Aorta (tissue), 5 donors: ENCODE data around the gene POLL. TPM values are rescaled to one million over a fixed set of nuclear protein-coding genes. Genes with fewer than 3 reads are reported as not detected.

Experiments used
- ATAC-seq: fragments of 200-7000 bp; cut with Tn5 transposase; one replicate; pipeline ENCODE4 v1.9.1; 2022; ENCODE audit warnings: moderate library complexity; ENCODE audit not compliant: low FRiP score
- DNase-seq, 2 donors: peaks; one replicate each; pipeline ENCODE4 v3.0.0-alpha.2; 2020
- H3K27ac ChIP-seq, 2 donors: one replicate each; pipeline ENCODE4 v1.5.1; 2013; ENCODE audit warnings: low read length in 2 of 2, mild to moderate bottlenecking in 2 of 2, moderate library complexity in 2 of 2, control low read depth in 1 of 2, inconsistent platforms in 1 of 2, low read depth in 1 of 2
- H3K27me3 ChIP-seq, 2 donors: one replicate each; pipeline ENCODE4 v1.6.1; 2013; ENCODE audit warnings: control low read depth in 1 of 2, low read length in 1 of 2, mild to moderate bottlenecking in 1 of 2, moderate library complexity in 1 of 2; ENCODE audit not compliant: insufficient read depth in 2 of 2, control insufficient read depth in 1 of 2
- H3K36me3 ChIP-seq, 2 donors: one replicate each; pipeline ENCODE4 v1.6.1; 2013; ENCODE audit warnings: control low read depth in 1 of 2, low read length in 1 of 2, mild to moderate bottlenecking in 1 of 2; ENCODE audit not compliant: insufficient read depth in 2 of 2, control insufficient read depth in 1 of 2
- H3K4me1 ChIP-seq, 2 donors: one replicate each; pipeline ENCODE4 v1.6.1; 2013; ENCODE audit warnings: low read length in 2 of 2, control low read depth in 1 of 2, mild to moderate bottlenecking in 1 of 2, moderate library complexity in 1 of 2; ENCODE audit not compliant: insufficient read depth in 2 of 2, control insufficient read depth in 1 of 2
- H3K4me3 ChIP-seq, 2 donors: one replicate each; pipeline ENCODE4 v1.5.1; 2013; ENCODE audit warnings: low read length in 2 of 2, control low read depth in 1 of 2, mild to moderate bottlenecking in 1 of 2
- H3K9me3 ChIP-seq: one replicate; pipeline ENCODE4 v1.6.1; 2013; ENCODE audit warnings: mild to moderate bottlenecking, low read length; ENCODE audit not compliant: control insufficient read depth
- WGBS, 2 donors: extraction: QIAGEN DNeasy Blood & Tissue Kit; methylation state at CpG; one replicate each; pipeline ENCODE4 v1.1.7; 2013; 5-methylcytosine and 5-hydroxymethylcytosine counted together
- intact Hi-C, 2 donors: fragments of 100-400 bp; cut with DNase I; formaldehyde crosslinking; loops; one replicate each; pipeline versions ENCODE4 v1.14.2 to v1.15.0; 2022
- polyA plus RNA-seq, 2 donors: library from polyadenylated mRNA; stranded (reverse); fragments of 200-250 nt; gene quantifications; one replicate each; pipeline ENCODE4 v1.2.3, GENCODE V29; 2013
- total RNA-seq, 2 donors: library from RNA; stranded (reverse); fragmentation: NEBNext Ultra II Directional; extraction: Animal tissue kit (Norgen Biotek cat#: 25700); gene quantifications; one replicate each; pipeline ENCODE4 v1.2.1, GENCODE V29; 2021
- donor health status: healthy with polysubstance abuse.
- donor health status: Bipolar disorder and iron deficiency.
- donor health status: DM: no; HTN: no; CAD: no.
- donor health status: DM: no; HTN: no; CAD: no.
- donor health status: DM: yes; HTN: yes; CAD: no.

POLL gene
- total and polyA plus RNA-seq, 4 donors, result 13.3 to 53.8 (median 24.2) TPM

DNA sequence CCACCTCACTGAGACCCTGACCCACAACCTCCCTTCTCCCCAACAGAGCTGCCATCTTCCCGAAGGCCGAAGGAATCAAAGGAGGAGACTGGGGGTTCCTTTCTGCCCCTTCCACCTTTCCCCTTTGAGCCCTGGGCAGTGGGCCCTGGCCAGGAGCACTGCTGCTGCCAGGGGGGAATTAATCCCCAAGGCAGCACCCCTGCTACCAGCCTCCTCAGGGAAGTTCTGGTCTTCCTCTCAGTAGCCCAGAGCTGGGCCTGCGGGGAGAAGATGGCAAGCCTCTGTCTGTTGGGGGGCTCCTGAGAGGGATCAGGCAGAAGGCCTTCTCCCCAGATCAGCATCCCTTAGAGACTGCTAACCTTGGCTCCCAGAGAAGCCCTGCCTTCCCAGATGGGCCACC, 25.6 kb upstream of the POLL start:
- no peak overlapping the region for H3K4me3 ChIP-seq
- DNase-seq, result no peak
- H3K36me3 ChIP-seq, result peaks cover 2 to 8% of the 10 kb centered on the region in 2 donors
- no peak overlapping the region for H3K27ac ChIP-seq
- H3K27me3 ChIP-seq, result no peaks in the 10 kb centered on the region
- no peaks in the 10 kb centered on the region for H3K9me3 ChIP-seq
- WGBS, 2 donors, result 92 to 95% methylated on average over 3 of the region's 3 CpGs
- intact Hi-C loops, result no loop called here
- H3K4me1 ChIP-seq, result no peaks in the 10 kb centered on the region
- ATAC-seq, result no peak

DNA sequence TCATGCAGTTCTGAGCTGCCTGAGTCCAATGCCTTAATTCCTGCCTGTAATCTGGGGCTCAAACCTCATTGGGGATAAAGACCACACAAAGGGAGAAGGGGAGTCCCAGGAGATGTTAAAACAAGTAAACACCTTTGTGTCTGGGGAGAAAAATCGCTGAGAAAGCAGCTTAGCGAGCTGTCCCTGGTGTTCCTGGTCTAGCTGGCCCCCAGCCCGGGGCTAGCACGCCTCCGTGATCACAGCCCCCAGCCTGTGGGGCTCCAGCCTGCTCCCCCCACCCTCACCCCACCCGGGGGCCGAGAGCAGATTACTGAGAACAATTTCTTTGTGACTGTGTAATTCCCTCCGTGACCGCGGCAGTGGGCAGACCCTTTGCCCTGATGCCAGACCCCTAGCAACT, 24.8 kb upstream of the POLL start:
- DNase-seq (no peak), ATAC-seq (no peak)
- no peaks in the 10 kb centered on the region for H3K27me3 ChIP-seq
- no peaks in the 10 kb centered on the region for H3K4me1 ChIP-seq
- intact Hi-C loops, result no loop called here
- no peak overlapping the region for H3K4me3 ChIP-seq
- H3K9me3 ChIP-seq, result no peaks in the 10 kb centered on the region
- 70 to 75% methylated on average over 10 of the region's 10 CpGs for WGBS, 2 donors
- H3K36me3 ChIP-seq, result peaks cover 2 to 10% of the 10 kb centered on the region in 2 donors
- no peak overlapping the region for H3K27ac ChIP-seq

DNA sequence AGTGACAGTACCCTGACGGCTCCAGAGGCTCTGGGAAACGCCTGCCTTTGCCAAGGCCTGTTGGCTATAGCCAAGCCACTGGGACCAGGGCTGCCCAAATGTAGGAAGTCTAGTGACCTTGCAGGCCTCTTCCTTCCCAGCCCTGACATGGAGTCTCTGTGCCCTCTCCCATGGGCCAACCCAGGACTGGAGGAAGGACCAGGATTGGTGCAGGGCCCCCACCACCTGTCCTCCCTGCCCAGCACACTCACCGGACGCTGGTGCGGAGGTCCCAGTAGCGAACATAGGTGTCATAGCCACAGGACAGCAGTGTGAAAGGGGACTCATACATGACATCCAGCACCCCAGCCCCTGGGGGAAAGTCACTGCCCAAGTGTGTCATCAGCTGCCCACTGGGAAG, 24.0 kb upstream of the POLL start:
- ATAC-seq, result no peak
- Histone ChIP-seq H3K36me3 (peaks cover 2 to 10% of the 10 kb centered on the region in 2 donors), H3K4me3 (no peak overlapping the region), H3K27me3 (no peaks in the 10 kb centered on the region), H3K4me1 (no peaks in the 10 kb centered on the region), H3K9me3 (no peaks in the 10 kb centered on the region), H3K27ac (no peak overlapping the region)
- DNase-seq, result no peak
- WGBS, 2 donors, result 72 to 81% methylated on average over 6 of the region's 6 CpGs
- intact Hi-C loops, result no loop called here

DNA sequence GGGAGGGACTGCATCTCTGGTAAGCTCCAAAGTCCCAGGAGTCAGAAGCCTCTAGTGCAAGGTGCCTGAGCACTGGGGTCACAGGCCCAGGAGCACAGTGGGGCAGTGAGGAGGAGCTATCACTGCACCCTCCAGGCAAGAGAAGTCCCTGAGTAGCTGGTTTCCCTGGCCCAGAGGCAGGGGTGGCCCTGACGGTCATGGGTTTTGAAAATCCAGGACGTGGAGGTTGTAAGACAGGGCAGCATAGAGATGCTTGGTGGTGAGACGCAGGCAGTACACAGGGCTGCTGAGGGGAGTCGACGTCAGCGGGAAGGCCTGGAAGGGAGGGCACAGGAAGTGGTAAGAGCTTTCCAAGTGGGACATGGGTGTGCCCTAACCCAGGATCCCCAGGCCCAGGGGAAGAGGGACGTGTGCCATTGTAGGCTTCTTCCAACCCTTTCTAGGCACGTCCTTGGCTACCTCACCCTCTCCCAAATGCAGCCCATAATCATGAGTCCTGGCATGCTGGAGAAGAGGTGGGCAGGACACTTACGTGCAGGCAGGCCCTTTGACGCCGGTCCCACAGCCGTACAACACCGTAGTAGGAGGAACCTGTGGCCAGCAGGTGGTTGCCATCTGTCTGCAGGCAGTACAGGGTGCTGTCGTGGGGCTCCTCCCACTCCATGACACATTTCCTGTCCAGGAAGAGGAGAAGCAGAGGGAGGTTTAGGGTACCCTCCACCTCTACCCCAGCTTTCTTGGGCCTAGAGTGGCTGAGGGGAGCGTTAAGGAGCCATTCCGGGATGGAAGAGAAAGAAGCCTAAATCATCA, 23.2 kb upstream of the POLL start:
- intact Hi-C loops, result no loop called here

DNA sequence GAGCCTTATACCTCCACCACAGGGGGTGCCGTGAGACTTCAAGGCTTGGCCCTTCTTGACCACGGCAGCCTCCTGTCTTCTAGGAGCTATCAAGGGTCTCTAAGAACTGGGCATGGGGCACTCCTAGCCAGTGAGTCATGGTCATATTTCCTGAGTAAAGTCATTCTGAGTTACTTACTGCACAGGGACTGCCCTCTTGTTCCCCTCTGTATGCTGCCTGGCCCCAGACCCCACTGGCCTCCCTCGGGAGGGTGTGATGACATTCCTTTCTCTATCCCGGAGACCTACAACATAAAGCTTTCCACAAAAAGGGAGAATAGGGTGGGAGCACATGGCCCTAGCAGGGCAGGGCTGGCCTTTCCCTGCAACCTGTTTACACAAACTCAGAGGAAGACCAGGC, 21.4 kb upstream of the POLL start:
- intact Hi-C loops, result loop anchor here in 1 of 2 donors (10.0 kb wide), 1 partner anchor 95 kb away; no protein-coding TSS in a partner anchor
- 33 to 54% methylated on average over 4 of the region's 4 CpGs for WGBS, 2 donors
- Histone ChIP-seq H3K4me3 (no peak overlapping the region), H3K36me3 (peaks cover 2 to 10% of the 10 kb centered on the region in 2 donors), H3K27me3 (no peaks in the 10 kb centered on the region), H3K4me1 (no peaks in the 10 kb centered on the region), H3K27ac (no peak overlapping the region), H3K9me3 (no peaks in the 10 kb centered on the region)
- ATAC-seq (no peak), DNase-seq (no peak)

More for the DNA sequence above, 23.2 kb upstream of the POLL start:
- Histone ChIP-seq H3K9me3 (no peaks in the 10 kb centered on the region), H3K4me1 (no peaks in the 10 kb centered on the region), H3K36me3 (peaks cover 2 to 10% of the 10 kb centered on the region in 2 donors), H3K27me3 (no peaks in the 10 kb centered on the region), H3K4me3 (no peak overlapping the region), H3K27ac (no peak overlapping the region)
- ATAC-seq, result no peak
- 72 to 74% methylated on average over 16 of the region's 16 CpGs for WGBS, 2 donors
- no peak for DNase-seq

DNA sequence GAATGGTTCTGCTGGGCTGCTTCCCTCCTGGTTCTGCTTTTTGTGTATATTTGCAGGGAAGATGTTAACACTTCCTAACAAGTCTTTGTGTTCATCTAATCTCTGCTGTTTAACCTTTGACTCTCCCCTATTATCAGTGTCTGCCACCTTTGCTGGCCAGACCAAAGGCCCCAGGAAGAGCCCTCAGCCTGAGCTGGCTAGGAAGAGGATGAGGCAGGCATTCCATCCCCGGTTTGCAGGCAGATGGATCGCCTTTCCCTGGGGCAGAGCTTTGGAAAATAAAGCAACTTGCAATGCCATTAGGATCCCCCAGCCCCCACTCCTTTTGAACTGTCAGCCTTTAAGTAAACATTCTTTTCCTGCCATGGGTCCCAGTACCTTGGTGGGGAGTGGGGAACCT, 19.1 kb upstream of the POLL start:
- Histone ChIP-seq H3K4me1 (no peaks in the 10 kb centered on the region), H3K9me3 (no peaks in the 10 kb centered on the region), H3K27ac (no peak overlapping the region), H3K4me3 (no peak overlapping the region), H3K36me3 (peaks cover 2 to 10% of the 10 kb centered on the region in 2 donors), H3K27me3 (no peaks in the 10 kb centered on the region)
- DNase-seq (no peak), ATAC-seq (no peak)
- 26 to 29% methylated on average over 2 of the region's 2 CpGs for WGBS, 2 donors
- intact Hi-C loops, result loop anchor here in 1 of 2 donors (10.0 kb wide), 1 partner anchor 98 kb away; no protein-coding TSS in a partner anchor

DNA sequence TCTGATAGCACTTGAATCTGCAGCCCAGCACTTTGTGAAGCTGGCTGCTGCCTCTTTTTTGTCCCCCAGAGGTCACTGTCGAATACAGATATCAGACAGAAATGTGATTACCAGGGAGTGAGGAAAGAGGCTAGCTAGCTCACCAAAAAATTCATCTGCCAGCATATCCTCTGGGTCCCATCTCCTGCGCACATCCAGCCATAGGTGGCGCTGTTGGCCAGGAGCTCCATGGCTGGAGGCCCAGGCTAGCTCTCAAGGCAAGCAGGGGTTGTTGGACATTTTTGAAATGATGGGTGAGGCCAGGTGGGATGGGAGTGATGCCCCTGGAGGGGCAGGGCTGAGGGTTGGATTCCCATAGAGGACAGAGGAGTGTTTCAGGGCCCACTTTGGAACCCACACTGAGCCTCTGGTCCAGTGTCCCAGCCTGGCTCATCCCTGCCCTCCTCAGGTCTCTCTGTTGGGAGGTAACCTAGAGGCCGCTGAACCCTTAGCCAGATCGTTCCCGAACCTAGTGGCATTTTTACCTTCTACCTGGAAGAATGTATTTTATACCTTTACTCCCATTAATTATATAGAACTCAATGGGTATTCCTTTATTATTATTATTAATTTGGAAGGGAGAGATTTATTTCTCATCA, 14.8 kb upstream of the POLL start:
- H3K27ac ChIP-seq, result no peak overlapping the region
- intact Hi-C loops, result loop anchor here (2.0 to 10.0 kb wide), 3 partner anchors 102 to 179 kb away; partner anchors contain the start of gene NPM3 (in 1 of the 2)
- WGBS, 2 donors, result 50 to 51% methylated on average over 6 of the region's 6 CpGs
- H3K36me3 ChIP-seq, result no peaks in the 10 kb centered on the region
- H3K4me1 ChIP-seq, result no peaks in the 10 kb centered on the region
- no peaks in the 10 kb centered on the region for H3K9me3 ChIP-seq
- ATAC-seq (peak; percentile 82), DNase-seq (peak; percentile 78 to 89)
- no peaks in the 10 kb centered on the region for H3K27me3 ChIP-seq
- no peak overlapping the region for H3K4me3 ChIP-seq

DNA sequence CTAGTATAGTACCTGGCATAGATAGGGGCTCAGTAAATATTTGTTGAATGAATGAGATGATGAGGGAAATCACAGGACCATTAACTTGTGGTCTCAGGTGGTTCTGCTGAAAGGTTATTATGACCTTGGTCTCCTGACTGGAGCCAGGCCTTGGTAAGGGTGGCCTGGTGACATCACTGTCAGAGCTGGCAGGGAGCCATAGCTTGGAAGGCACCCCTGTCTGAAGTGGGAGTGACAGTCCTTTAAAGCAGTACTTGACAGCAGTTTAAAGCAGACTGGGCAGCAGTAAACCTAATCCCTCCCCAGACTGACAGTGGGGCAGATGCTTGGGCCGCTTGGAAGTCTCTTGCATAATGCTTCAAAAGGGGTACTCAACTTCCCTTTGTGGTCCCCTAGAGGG, 13.5 kb upstream of the POLL start:
- ATAC-seq (no peak), DNase-seq (no peak)
- 71 to 91% methylated on average over 1 of the region's 1 CpG for WGBS, 2 donors
- no peak overlapping the region for H3K4me3 ChIP-seq
- H3K36me3 ChIP-seq, result no peaks in the 10 kb centered on the region
- no peak overlapping the region for H3K27ac ChIP-seq
- H3K9me3 ChIP-seq, result no peaks in the 10 kb centered on the region
- H3K4me1 ChIP-seq, result no peaks in the 10 kb centered on the region
- intact Hi-C loops, result loop anchor here (5.0 to 10.0 kb wide), 2 partner anchors 103 to 181 kb away; partner anchors contain the start of gene NPM3 (in 1 of the 2)
- H3K27me3 ChIP-seq, result no peaks in the 10 kb centered on the region
